ENCODE measurements around the gene CHRNA9.
"Not testable (repeated sequence)": the region's sequence is repeated elsewhere in the genome, so short reads cannot be mapped to it uniquely, and the experiment has no call there.

Gene CHRNA9

DNA sequence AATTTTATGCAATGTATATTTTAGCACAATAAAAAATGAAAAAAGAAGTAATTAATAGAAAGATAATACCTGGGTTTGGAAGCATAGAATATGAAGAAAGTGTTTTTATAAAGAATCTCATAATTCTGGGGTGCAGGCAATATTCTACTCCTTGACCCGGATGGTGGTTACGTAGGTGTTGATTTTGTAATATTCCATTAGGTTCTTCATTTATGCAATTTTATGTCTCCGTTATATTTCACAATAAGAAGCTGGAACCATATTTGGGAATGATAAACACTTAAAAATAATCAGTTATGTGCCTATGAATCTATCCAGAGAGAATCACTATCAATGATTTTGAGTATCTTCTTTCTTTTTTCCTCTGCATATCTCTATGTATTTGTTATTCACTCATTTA is 38.5 kb downstream of the CHRNA9 start:
- H3K27ac Mint-ChIP-seq, result no peak overlapping the region
- H3K4me3 Mint-ChIP-seq, result no peak overlapping the region
- no peak for DNase-seq
- no peaks in the 10 kb centered on the region for H3K36me3 Mint-ChIP-seq (ENCODE audit: low read depth)
- no peaks in the 10 kb centered on the region for H3K27me3 Mint-ChIP-seq
- H3K9me3 Mint-ChIP-seq, result no peaks in the 10 kb centered on the region
- no peaks in the 10 kb centered on the region for H3K4me1 Mint-ChIP-seq (ENCODE audit: low read depth)

DNA sequence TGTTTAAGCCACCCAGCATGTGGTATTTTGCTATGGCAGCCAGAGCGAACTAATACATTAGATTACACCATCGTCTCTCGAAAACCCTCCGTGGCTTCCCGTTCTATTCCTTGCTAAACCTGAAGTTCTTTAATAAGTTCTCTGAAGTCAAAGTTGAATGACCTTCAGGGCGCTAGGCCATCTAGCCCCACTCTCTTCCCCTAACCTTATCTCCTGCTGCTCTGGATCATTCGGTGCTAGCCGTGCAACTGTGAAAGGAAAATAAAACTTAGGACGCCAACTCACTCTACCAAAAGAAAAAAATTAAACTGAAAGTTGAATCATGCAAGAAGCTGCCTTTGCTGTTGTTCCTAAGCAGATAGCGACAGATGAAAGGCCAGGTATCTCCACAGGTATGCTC is 40.0 kb downstream of the CHRNA9 start:
- Mint-ChIP-seq H3K27me3 (no peaks in the 10 kb centered on the region), H3K4me3 (no peak overlapping the region), H3K9me3 (no peaks in the 10 kb centered on the region), H3K27ac (no peak overlapping the region), H3K36me3 (ENCODE audit: low read depth) (no peaks in the 10 kb centered on the region), H3K4me1 (ENCODE audit: low read depth) (no peaks in the 10 kb centered on the region)
- DNase-seq, result no peak

DNA sequence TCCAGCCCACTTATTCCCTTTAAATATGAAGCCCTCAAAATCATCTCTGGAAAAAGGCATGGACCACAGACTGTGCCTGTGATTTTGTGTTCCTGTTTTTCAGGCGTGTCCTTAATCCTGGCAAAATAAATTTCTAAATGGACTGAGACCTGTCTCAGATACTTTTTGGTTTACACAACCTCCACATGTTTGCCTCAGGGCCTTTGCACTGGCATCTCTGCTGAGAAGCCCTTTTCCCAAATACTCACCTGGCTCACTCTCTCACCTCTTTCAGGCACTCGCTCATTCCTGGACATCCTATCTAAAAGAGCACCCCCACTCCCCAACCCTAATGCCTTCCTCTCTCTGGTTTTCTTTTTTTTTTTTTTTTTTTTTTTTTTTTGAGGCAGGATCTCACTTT is 40.5 kb downstream of the CHRNA9 start:
- H3K4me3 Mint-ChIP-seq, result no peak overlapping the region
- DNase-seq, result no peak
- no peaks in the 10 kb centered on the region for H3K9me3 Mint-ChIP-seq
- no peaks in the 10 kb centered on the region for H3K36me3 Mint-ChIP-seq (ENCODE audit: low read depth)
- no peaks in the 10 kb centered on the region for H3K27me3 Mint-ChIP-seq
- no peak overlapping the region for H3K27ac Mint-ChIP-seq
- H3K4me1 Mint-ChIP-seq (ENCODE audit: low read depth), result no peaks in the 10 kb centered on the region

DNA sequence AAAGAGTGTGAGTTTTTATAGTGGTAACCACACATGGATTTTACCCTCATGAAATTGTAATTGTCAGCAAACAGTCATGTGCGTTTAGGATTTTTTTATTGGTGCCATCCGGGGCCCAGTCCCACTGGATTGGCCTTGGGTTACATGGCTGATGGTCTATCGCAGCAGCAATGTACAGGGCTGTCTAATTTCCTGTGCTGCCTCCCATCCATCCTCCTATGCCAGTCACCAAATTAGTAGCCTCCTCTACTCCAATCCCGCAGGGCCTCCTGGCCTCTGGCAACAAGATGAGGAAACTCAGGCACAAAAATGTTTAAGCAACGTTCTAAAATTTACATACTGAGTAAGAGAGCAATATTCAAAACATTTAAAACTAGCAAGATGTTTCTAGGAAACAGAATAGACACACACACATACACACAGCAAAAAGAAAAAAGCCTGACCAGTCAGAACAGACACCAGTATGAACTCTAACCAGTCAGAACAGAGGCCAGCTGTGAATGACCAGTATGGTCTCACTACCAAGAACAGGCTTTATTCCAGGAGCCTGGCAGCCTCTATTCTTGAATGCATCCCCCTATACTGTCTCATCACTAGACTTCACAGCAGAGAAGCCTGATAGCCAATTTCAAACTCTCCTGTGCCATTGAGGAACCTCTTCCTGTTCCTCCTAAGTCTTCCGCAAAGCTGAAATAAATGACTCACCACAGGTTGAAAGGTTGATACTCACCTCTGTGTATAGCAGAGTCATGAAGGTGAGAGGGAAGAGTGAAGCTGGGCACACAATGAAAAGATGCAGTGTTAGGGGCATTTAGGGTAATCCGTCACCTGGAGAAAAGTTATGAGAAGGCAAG is 42.6 kb downstream of the CHRNA9 start:
- H3K4me1 Mint-ChIP-seq (ENCODE audit: low read depth), result no peaks in the 10 kb centered on the region
- H3K27me3 Mint-ChIP-seq, result no peaks in the 10 kb centered on the region
- DNase-seq, result no peak
- no peak overlapping the region for H3K27ac Mint-ChIP-seq
- no peaks in the 10 kb centered on the region for H3K36me3 Mint-ChIP-seq (ENCODE audit: low read depth)
- no peak overlapping the region for H3K4me3 Mint-ChIP-seq
- H3K9me3 Mint-ChIP-seq, result no peaks in the 10 kb centered on the region

DNA sequence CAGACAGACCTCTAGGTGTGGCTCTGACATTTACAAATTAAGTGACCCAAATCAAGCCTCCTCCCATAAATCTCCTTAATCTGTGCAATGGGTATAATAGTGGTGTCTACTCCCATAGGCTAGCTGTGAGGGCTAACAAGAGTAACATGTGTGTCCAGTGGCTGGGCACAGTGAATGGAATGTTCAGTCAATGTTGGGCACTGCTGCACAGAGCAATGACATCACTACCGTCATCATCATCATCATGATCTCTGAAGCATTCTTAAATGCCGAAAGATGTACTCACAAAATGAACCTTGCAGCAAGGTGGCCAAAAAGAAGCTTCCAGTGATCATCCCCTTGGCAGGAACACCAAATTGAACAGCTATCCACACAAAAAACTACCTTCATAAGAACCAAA is 43.5 kb downstream of the CHRNA9 start:
- Mint-ChIP-seq H3K4me3 (no peak overlapping the region), H3K9me3 (no peaks in the 10 kb centered on the region), H3K4me1 (ENCODE audit: low read depth) (no peaks in the 10 kb centered on the region), H3K27ac (no peak overlapping the region), H3K36me3 (ENCODE audit: low read depth) (no peaks in the 10 kb centered on the region), H3K27me3 (no peaks in the 10 kb centered on the region)
- DNase-seq, result no peak

DNA sequence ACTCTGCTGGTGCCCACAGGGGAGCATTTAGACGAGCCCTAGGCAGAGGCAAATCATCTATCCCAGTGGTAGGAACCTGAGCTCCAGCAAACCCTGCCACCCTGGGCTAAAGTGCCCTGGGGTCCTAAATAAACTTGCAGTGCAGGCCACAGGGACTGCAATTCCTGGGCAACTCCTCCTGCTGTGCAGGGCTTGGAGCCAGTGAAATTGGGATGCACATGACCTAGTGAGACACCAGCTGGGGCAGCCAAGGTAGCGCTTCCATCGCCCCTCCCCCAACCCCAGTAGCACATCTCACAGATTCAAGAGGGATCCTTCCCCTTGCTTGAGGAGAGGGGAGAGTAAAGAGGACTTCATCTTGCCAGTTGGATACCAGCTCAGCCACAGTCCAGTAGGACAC is 44.1 kb downstream of the CHRNA9 start:
- Mint-ChIP-seq H3K4me1 (ENCODE audit: low read depth) (no peaks in the 10 kb centered on the region), H3K4me3 (no peak overlapping the region), H3K36me3 (ENCODE audit: low read depth) (no peaks in the 10 kb centered on the region), H3K27me3 (no peaks in the 10 kb centered on the region), H3K9me3 (no peaks in the 10 kb centered on the region), H3K27ac (no peak overlapping the region)
- DNase-seq, result no peak

DNA sequence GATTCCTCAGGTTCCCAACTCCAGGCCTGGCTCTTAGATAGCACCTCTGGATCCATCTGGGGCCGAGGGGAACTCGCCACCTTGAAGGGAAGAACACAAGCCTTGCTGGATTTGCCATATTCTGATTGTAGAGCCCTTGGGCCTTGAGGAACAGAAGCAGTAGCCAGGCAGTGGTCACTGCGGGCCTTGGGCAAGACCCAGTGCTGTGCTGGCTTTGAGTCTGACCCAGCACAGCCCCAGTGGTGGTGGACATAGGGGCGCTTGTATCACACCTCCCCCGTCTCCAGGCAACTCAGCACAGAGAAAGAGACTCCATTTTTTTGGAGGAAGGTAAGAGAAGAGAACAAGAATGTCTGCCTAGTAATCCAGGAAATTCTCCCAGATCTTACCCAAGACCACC is 45.5 kb downstream of the CHRNA9 start:
- Mint-ChIP-seq H3K27me3 (no peaks in the 10 kb centered on the region), H3K9me3 (no peaks in the 10 kb centered on the region), H3K27ac (no peak overlapping the region), H3K4me3 (no peak overlapping the region), H3K36me3 (ENCODE audit: low read depth) (no peaks in the 10 kb centered on the region), H3K4me1 (ENCODE audit: low read depth) (no peaks in the 10 kb centered on the region)
- no peak for DNase-seq

DNA sequence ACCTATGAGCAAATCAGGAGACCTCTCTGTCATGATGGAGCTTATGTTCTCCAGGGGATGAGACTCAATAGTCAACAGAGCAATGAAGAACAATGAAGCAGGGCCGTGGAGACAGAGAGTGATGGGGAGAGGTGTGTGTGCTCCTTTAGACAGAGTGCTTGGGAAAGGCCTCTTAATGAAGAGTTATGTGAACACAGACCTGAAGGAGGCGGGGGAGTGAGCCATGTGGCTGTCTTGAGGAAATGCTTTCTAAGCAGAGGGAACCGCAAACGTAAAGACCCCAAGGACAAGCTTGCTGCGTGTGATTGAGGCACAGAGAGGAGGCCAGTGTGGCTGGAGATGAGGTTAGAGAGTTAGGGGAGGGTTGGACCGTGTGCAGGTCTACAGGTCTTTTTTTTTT is 53.1 kb downstream of the CHRNA9 start:
- H3K4me3 Mint-ChIP-seq, result no peak overlapping the region
- DNase-seq, result no peak
- H3K9me3 Mint-ChIP-seq, result no peaks in the 10 kb centered on the region
- H3K27ac Mint-ChIP-seq, result no peak overlapping the region
- H3K27me3 Mint-ChIP-seq, result no peaks in the 10 kb centered on the region
- H3K4me1 Mint-ChIP-seq (ENCODE audit: low read depth), result no peaks in the 10 kb centered on the region
- no peaks in the 10 kb centered on the region for H3K36me3 Mint-ChIP-seq (ENCODE audit: low read depth)

DNA sequence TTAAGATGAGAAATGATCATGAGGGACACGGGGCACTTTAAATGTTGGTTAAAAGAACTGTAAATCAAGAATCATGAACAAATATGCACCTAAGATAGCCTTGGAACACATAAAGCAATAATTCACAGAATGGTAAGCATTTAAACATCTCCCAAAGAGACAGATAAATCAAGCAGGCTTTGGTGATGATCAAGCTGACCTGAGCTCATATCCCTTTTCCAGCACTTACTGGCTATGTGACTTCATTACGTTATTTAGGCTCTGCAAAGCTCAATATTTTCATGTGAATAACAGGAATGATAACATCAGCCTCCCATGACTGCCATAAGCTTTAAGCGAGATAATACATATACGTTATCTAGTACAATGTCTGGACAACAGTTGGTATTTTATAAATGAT is 54.9 kb downstream of the CHRNA9 start:
- no peak overlapping the region for H3K27ac Mint-ChIP-seq
- DNase-seq, result no peak
- H3K4me3 Mint-ChIP-seq, result no peak overlapping the region
- H3K4me1 Mint-ChIP-seq (ENCODE audit: low read depth), result no peaks in the 10 kb centered on the region
- no peaks in the 10 kb centered on the region for H3K36me3 Mint-ChIP-seq (ENCODE audit: low read depth)
- H3K9me3 Mint-ChIP-seq, result no peaks in the 10 kb centered on the region
- H3K27me3 Mint-ChIP-seq, result no peaks in the 10 kb centered on the region

DNA sequence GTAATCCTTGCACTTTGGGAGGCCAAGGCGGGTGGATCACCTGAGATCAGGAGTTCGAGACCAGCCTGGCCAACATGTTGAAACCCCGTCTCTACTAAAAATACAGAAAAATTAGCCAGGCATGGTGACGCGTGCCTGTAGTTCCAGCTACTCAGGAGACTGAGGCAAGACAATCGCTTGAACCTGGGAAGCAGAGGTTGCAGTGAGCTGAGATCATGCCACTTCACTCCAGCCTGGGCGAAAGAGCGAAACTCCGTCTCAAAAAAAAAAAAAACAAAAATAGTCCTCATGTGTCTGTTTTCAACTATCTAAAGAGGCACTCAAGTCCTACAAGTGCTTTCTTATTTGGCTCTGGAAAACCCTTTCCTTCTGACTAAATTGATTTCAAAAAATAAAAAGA is 57.1 kb downstream of the CHRNA9 start:
- H3K9me3 Mint-ChIP-seq; H3K4me1 Mint-ChIP-seq (ENCODE audit: low read depth): not testable (repeated sequence)

DNA sequence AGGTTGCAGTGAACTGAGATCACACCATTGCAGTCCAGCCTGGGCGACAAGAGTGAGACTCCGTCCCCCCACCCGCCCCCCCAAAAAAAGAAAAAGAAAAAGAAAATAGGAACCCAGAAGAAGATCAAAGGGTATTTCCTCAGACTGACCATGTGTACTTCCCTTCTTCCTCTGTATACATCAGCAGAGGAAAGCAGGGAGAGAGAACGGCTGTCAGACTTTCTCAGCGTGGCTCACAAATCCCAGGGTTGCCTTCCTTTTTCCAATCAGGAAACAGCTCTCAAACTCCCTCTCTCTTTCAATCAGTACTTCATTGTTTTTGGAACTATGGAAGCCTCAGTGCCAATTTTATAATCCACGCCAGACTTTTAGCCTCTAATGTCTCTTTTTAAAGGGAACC is 59.1 kb downstream of the CHRNA9 start:
- Mint-ChIP-seq H3K4me3 (no peak overlapping the region), H3K9me3 (no peaks in the 10 kb centered on the region), H3K27me3 (no peaks in the 10 kb centered on the region), H3K4me1 (ENCODE audit: low read depth) (no peaks in the 10 kb centered on the region), H3K36me3 (ENCODE audit: low read depth) (no peaks in the 10 kb centered on the region), H3K27ac (no peak overlapping the region)
- no peak for DNase-seq

More for the DNA sequence above, 57.1 kb downstream of the CHRNA9 start:
- not testable (repeated sequence) for H3K27ac Mint-ChIP-seq; DNase-seq; H3K36me3 Mint-ChIP-seq (ENCODE audit: low read depth); H3K27me3 Mint-ChIP-seq; H3K4me3 Mint-ChIP-seq

DNA sequence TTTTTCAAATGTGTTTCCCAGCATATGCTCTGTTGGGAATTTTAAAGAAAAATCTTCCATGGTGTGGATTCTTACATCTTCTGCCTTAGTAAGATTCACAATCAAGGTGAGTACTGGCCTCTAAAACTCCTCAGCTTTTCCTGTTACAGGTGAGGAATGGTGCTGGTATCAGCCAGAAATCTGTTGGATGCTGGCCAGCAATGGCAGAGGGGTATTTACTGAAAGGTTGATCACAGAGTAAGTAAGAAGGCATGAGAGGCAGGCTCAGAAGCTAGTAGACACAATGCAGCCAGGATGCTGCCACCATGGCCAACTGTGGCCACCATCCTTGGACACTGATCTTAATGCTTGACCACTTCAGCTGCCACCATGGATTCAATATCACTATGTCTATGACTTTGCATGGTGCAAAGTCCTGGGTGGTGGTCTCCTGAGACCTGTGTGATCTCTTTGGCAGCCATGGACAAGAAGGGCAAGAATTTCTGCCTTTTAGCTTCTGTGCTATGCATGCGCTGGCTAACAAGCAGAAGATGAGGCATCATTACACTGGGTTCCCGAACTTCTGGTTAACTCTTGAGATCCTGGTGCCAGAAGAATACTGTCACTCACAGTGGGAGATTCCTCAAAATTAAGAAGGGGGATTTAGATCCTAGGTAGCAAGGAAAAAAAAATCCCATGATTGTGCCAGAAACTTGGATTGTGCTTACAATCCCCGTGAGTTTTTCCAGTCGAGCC is 60.2 kb downstream of the CHRNA9 start:
- H3K36me3 Mint-ChIP-seq (ENCODE audit: low read depth), result no peaks in the 10 kb centered on the region
- no peaks in the 10 kb centered on the region for H3K4me1 Mint-ChIP-seq (ENCODE audit: low read depth)
- no peak overlapping the region for H3K27ac Mint-ChIP-seq
- H3K27me3 Mint-ChIP-seq, result no peaks in the 10 kb centered on the region
- H3K9me3 Mint-ChIP-seq, result no peaks in the 10 kb centered on the region
- H3K4me3 Mint-ChIP-seq, result no peak overlapping the region
- DNase-seq, result no peak

DNA sequence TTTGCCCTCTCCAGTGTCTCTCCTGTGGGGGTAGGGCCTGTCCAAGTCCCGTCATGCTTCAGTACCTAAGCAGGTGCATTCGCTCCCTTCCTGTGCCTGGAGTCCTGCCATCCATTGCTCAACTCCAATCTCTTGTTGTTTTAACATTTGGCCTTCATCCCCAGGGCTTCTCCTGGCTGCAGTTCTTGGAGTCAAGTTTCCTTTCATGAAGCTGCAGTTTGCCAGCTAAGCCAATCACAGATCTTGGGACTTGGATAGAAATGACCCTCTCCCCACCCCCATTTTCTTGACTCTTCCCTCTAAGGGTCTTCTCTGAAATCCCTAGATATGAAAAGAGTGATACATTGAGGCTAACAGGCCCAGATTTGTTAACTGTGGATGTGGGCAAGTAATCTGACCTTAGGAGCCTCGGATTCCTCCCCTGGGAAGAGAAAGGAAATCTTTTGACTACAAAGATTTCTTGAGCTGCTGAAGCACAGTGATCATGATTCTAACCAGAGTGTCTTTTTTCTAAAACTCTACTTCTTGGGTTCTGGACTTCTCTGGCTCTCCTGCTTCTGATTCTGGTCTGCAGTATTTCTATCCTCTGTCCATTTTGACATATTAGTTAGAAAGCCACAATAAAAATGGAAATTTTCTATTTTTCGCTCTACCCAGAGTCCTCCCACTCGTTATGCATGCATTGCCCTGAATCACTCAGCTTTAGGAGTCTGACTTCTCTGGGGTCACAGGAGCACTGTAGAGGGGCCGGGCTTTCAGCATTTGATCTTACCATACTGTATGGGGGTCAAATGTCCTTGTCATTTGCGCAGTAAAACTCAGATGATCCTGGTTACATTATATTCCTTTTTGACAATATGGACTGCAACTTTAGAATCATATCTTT is 61.0 kb downstream of the CHRNA9 start:
- no peak for DNase-seq
- Mint-ChIP-seq H3K27ac (no peak overlapping the region), H3K4me1 (ENCODE audit: low read depth) (no peaks in the 10 kb centered on the region)

DNA sequence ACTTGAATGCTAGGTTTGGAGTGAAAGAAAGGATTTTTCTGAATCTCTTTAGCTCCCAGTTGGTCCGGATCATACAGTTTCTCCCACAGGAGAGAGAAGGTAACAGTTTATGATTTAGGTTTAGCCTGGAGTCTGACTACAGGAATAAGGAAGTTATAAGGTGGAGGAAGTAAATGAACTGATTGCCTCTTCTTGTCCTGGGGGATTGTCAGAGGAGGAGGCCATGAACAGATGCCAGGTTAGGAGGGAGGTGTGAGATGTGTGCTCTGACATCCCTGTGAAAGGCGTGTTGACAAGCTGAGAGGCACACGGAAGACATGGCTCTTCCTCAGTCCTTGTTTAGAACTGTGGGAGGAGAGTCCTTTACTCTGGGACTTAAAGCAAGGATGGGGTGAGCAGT is 64.4 kb downstream of the CHRNA9 start:
- DNase-seq, result no peak
- Mint-ChIP-seq H3K4me3 (no peak overlapping the region), H3K27ac (no peak overlapping the region)

More for the DNA sequence above, 61.0 kb downstream of the CHRNA9 start:
- H3K9me3 Mint-ChIP-seq, result no peaks in the 10 kb centered on the region
- no peaks in the 10 kb centered on the region for H3K36me3 Mint-ChIP-seq (ENCODE audit: low read depth)
- H3K4me3 Mint-ChIP-seq, result no peak overlapping the region
- no peaks in the 10 kb centered on the region for H3K27me3 Mint-ChIP-seq

More for the DNA sequence above, 64.4 kb downstream of the CHRNA9 start:
- no peaks in the 10 kb centered on the region for H3K4me1 Mint-ChIP-seq (ENCODE audit: low read depth)
- no peaks in the 10 kb centered on the region for H3K27me3 Mint-ChIP-seq
- H3K36me3 Mint-ChIP-seq (ENCODE audit: low read depth), result no peaks in the 10 kb centered on the region
- no peaks in the 10 kb centered on the region for H3K9me3 Mint-ChIP-seq

Data from activated T-cell treated with anti-CD3 and anti-CD28 coated beads, Interleukin-2, amount 50 U/mL, for 24 hours (primary cell).